Ectodermal cell (in vitro differentiated cells): ENCODE measurements around the gene PCGF3.

Source experiments
- H3K27ac ChIP-seq: 2 replicates; pipeline ENCODE4 v1.7.0; 2013; ENCODE audit warnings: mild to moderate bottlenecking, low read depth, low read length; ENCODE audit not compliant: insufficient read depth, poor library complexity, severe bottlenecking
- H3K27me3 ChIP-seq: 2 replicates; pipeline ENCODE4 v1.7.0; 2013; ENCODE audit warnings: mild to moderate bottlenecking, low read length; ENCODE audit not compliant: insufficient read depth, control insufficient read depth, poor library complexity, severe bottlenecking
- H3K36me3 ChIP-seq: one replicate; pipeline ENCODE4 v1.7.0; 2013; ENCODE audit warnings: low read length; ENCODE audit not compliant: control insufficient read depth, insufficient read depth
- H3K4me1 ChIP-seq: one replicate; pipeline ENCODE4 v1.7.0; 2013; ENCODE audit warnings: low read length; ENCODE audit not compliant: control insufficient read depth, insufficient read depth
- H3K4me3 ChIP-seq: 2 replicates; pipeline ENCODE4 v1.7.0; 2013; ENCODE audit warnings: low read depth, low read length, control low read depth; ENCODE audit not compliant: insufficient read depth
- H3K9me3 ChIP-seq: 2 replicates; pipeline ENCODE4 v1.7.0; 2013; ENCODE audit warnings: mild to moderate bottlenecking, low read length, moderate library complexity; ENCODE audit not compliant: control insufficient read depth
- WGBS, 2 experiments: methylation state at CpG; one replicate each; pipeline ENCODE4 v1.1.7; 2013; ENCODE audit warnings: missing lambda C conversion rate in 2 of 2; 5-methylcytosine and 5-hydroxymethylcytosine counted together

Gene PCGF3

GRCh38 chr4:791252-791897 is 85.7 kb downstream of the PCGF3 start:
- Histone ChIP-seq H3K9me3 (no peaks in the 10 kb centered on the region), H3K27ac (no peak overlapping the region), H3K4me3 (no peak overlapping the region), H3K4me1 (peaks cover 28% of the 10 kb centered on the region), H3K27me3 (peaks cover 92% of the 10 kb centered on the region), H3K36me3 (no peaks in the 10 kb centered on the region)
- WGBS, 2 experiments = 86 to 88% methylated on average over 29 of the region's 29 CpGs

DNA sequence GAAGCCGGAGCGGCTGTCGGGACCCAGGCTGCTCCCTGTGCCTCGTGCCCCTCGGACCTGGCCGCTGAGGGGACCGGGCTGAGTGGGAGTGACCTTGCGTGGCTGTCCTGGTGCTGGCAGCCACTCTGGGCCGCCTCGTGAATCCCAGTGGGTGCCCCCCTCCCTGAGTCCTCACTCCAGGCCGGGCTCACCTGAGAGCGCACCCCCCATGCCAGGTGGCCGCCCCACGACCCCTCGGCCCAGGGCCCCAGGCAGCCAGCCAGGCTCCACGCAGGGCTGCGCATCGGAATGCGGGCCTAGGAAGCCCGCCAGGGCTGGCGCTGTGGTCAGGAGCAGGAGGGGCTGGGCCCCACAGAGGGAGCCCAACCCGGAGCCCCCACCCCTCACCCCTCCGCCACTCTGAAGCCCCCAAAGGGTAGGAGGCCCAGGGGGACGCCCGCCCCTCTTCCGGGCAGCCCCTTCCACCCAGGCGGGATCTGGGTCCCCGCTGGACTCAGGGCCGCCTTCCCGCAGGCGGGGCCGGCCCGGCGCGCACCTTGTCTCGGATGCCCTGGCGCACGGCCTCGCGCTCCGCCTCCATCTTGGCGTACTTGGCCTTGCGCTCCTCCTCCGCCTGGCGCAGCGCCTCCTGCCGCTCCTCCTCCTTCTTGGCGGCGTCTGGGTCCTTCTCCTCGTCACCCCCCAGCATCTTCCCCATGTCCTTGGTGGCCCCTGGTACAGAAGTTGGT is 86.4 kb downstream of the PCGF3 start:
- Histone ChIP-seq H3K4me1 (peaks cover 28% of the 10 kb centered on the region), H3K27me3 (peaks cover 92% of the 10 kb centered on the region), H3K9me3 (no peaks in the 10 kb centered on the region), H3K36me3 (no peaks in the 10 kb centered on the region), H3K4me3 (no peak overlapping the region), H3K27ac (no peak overlapping the region)
- WGBS, 2 experiments = 65 to 66% methylated on average over 50 of the region's 50 CpGs

DNA sequence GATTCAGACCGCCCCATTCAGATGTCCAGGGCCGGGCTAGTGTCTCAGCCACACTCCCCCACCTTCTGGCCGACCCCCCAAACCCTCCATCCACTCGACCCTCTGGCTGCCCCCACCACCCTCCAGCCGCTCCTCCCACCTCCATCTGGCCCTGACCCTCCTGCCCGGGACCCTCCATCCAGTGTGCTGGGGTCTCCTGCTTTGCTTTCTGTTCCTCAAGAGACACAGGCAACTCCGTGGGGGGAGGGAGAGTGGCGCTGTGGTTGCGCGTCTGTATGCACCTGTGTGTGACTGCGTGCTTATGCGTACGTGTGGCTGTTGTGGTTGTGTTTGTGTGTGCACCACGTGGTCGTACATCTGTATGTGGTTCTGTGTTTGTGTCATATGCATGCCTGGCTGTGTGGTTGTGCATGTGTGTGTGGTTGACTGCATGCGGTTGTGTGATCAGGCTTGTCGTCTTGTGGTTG is 87.0 kb downstream of the PCGF3 start:
- peaks cover 89% of the 10 kb centered on the region for H3K27me3 ChIP-seq
- H3K27ac ChIP-seq = no peak overlapping the region

DNA sequence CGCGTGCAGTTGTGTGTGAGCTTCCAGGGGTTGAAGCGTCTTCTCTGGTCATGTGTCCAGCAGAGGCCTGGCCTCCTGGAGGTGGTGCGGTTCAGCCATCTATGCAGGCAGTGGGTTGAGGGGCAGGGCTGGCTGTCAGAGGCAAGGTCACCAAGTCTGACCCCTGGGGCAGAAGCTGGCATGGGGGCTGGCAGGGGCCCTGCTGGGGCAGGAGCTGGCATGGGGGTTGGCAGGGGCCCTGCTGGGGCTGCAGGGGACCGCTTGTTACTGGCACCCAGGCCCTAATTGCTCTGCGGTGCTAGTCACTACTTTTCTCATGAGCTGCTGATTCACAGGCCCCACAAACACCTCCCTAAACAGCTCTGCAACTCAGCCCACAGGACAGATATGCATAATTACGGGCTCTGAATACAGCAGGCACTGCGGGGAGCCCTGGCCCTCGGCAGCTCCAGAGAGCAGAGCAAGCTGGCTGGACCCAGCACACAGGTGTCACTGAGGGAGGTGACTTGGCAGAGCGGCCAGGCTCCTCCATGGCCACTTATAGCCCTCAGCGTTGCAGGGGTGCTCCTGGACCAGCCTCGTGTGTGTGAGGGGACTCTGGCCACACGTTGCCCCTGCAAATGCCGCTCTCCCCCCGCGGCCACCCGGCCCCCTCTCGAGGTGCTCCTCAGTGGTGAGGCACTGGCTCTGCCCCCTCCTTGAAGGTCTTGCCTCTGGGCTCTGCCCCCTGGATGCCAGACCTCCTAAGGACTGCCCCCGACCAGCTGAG is 87.6 kb downstream of the PCGF3 start:
- no peaks in the 10 kb centered on the region for H3K9me3 ChIP-seq
- H3K27me3 ChIP-seq = peaks cover 83% of the 10 kb centered on the region
- no peak overlapping the region for H3K4me3 ChIP-seq
- H3K27ac ChIP-seq = no peak overlapping the region
- H3K4me1 ChIP-seq = peaks cover 28% of the 10 kb centered on the region
- 50 to 56% methylated on average over 19 of the region's 19 CpGs for WGBS, 2 experiments
- H3K36me3 ChIP-seq = no peaks in the 10 kb centered on the region

More for the DNA sequence above, 87.0 kb downstream of the PCGF3 start:
- peaks cover 28% of the 10 kb centered on the region for H3K4me1 ChIP-seq
- WGBS, 2 experiments = 81 to 84% methylated on average over 17 of the region's 17 CpGs
- H3K4me3 ChIP-seq = no peak overlapping the region
- H3K9me3 ChIP-seq = no peaks in the 10 kb centered on the region
- no peaks in the 10 kb centered on the region for H3K36me3 ChIP-seq

DNA sequence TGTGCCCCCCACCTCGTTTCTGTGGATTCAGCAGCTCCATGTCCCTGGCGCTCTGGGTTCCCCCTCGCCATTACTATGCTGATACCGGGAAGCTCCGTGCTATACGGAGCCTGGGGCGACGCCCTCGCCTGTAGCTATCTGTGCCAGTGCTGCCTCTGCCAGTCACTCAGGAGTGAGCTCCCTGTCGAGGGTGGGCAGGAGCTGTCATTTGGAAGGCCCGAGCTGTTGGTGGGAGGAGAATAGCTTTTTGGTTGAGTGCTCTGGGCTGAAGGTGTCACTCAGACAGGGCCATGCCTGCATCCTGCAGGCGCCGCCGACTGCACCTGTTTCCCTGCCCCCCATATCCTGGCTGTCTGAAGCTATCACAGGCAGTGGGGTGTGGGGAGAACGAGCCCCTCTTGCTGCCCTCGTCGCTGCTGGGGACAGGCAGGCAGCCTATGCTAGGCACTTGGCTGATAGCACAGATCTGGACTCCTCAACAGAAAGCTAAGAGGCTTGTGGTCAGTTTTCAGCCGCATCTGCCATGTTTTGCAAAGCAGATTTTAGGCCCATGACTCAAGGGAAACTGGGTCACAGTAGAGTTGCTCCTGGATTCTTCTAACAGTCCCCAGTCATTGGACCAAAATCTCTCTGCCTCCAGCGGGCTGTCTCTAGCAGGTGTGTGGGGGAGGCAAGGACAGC is 88.4 kb downstream of the PCGF3 start:
- Histone ChIP-seq H3K36me3 (no peaks in the 10 kb centered on the region), H3K4me3 (no peak overlapping the region), H3K27ac (no peak overlapping the region), H3K27me3 (peaks cover 75% of the 10 kb centered on the region), H3K9me3 (no peaks in the 10 kb centered on the region), H3K4me1 (peaks cover 28% of the 10 kb centered on the region)
- 45 to 55% methylated on average over 19 of the region's 19 CpGs for WGBS, 2 experiments

DNA sequence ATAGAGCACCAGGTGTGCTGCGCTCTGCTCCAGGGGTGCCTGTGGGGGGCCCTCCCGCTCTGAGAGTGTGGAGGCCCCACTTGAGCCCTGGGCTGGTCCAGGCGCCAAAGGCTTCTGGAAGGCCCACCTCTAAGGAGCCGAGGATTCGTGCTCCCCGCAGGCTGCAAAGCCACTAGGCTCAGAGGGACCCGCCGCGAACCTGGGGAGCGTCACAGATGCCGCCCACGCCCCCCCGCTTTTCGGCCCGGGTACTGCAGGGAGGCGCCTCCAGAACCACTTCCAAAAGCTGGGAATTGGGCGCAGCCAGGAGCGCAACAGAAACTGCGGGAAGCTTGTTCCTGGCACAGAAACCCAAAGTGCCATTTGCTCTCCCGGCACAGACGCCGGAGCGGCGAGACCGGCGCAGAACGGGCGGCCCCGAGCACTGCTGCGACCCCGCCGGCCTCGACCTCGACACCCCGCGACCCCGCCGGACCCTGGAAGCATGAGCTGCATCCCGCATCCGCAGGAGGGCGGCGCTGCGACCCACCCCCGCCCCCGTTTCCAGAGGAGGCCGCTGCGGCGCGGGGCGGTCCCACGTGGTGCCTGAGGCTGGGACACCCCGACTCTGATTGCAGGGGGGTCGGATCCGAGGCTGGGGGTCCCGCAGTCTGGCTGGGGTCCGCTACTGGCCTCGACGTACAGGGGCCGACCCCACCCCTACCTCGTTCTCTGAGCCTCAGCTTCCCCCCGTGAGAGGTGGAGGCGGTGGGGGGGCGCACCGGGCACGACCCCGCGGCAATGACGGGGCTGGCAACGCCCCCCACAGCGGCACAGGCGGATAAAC is 89.5 kb downstream of the PCGF3 start:
- peaks cover 28% of the 10 kb centered on the region for H3K4me1 ChIP-seq
- 12 to 15% methylated on average over 71 of the region's 71 CpGs for WGBS, 2 experiments
- H3K4me3 ChIP-seq = peak overlapping the region; percentile 11
- no peak overlapping the region for H3K27ac ChIP-seq
- no peaks in the 10 kb centered on the region for H3K9me3 ChIP-seq
- no peaks in the 10 kb centered on the region for H3K36me3 ChIP-seq
- H3K27me3 ChIP-seq = peaks cover 70% of the 10 kb centered on the region

GRCh38 chr4:795726-796119 is 90.1 kb downstream of the PCGF3 start:
- no peak overlapping the region for H3K27ac ChIP-seq
- peaks cover 28% of the 10 kb centered on the region for H3K4me1 ChIP-seq
- WGBS, 2 experiments = 26 to 29% methylated on average over 19 to 20 of the region's 20 CpGs
- peaks cover 65% of the 10 kb centered on the region for H3K27me3 ChIP-seq
- no peaks in the 10 kb centered on the region for H3K36me3 ChIP-seq
- peak overlapping the region; percentile 11 for H3K4me3 ChIP-seq
- no peaks in the 10 kb centered on the region for H3K9me3 ChIP-seq

GRCh38 chr4:796206-796605 is 90.6 kb downstream of the PCGF3 start:
- H3K27me3 ChIP-seq = peaks cover 61% of the 10 kb centered on the region
- WGBS, 2 experiments = 87 to 89% methylated on average over 17 of the region's 17 CpGs

DNA sequence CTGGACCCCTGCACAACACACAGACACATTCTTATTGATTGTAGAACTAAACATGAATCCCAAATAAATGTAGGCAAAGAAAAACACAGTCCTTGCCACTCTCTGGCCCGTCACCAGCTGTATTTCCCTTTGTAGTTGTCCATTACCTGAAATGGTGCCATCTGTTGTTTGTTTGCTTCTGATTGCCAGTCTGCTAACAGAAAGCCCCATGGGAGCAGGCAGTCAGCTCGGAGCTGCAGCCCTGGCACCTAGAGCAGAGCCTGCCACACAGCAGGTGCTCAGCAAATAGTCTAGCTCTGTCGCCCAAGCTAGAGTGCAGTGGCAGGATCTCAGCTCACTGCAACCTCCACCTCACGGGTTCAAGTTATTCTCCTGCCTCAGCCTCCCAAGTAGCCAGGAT is 91.4 kb downstream of the PCGF3 start:
- H3K9me3 ChIP-seq = no peaks in the 10 kb centered on the region
- peaks cover 28% of the 10 kb centered on the region for H3K4me1 ChIP-seq
- H3K36me3 ChIP-seq = no peaks in the 10 kb centered on the region
- no peak overlapping the region for H3K27ac ChIP-seq
- WGBS, 2 experiments = 84 to 87% methylated on average over 4 of the region's 4 CpGs
- H3K27me3 ChIP-seq = peaks cover 59% of the 10 kb centered on the region
- H3K4me3 ChIP-seq = no peak overlapping the region

More at GRCh38 chr4:796206-796605, 90.6 kb downstream of the PCGF3 start:
- Histone ChIP-seq H3K27ac (no peak overlapping the region), H3K36me3 (no peaks in the 10 kb centered on the region), H3K9me3 (no peaks in the 10 kb centered on the region), H3K4me1 (peaks cover 28% of the 10 kb centered on the region), H3K4me3 (no peak overlapping the region)
